H1 (cell line): ENCODE results near the gene STK39. TPM values are rescaled to one million over a fixed set of nuclear protein-coding genes. Genes with fewer than 3 reads are reported as not detected.

Source experiments
- CTCF ChIA-PET: fragments of 300-600 bp; sonication (Branson Sonifier 250); formaldehyde crosslinking; loops from one replicate; lab custom pipeline; 2021; ENCODE audit not compliant: partially characterized antibody; lab: Charles Lee
- POLR2A ChIA-PET: fragments of 300-600 bp; sonication (Branson Sonifier 250); formaldehyde crosslinking; loops from one replicate; lab custom pipeline; 2021; ENCODE audit warnings: inconsistent platforms; ENCODE audit not compliant: partially characterized antibody; lab: Charles Lee
- DNase-seq, 2 experiments: peaks; one replicate each; pipeline versions ENCODE4 v3.0.0 to v3.0.0-alpha.2; 2010 to 2022; ENCODE audit warnings: low spot score in 2 of 2, low read depth in 1 of 2, mixed read lengths in 1 of 2
- FAIRE-seq: peaks from 2 replicates; lab custom pipeline; 2011; peaks lifted over from hg19 to GRCh38; lab: Jason Lieb, UNC
- H2AFZ ChIP-seq: 2 replicates; pipeline ENCODE4 v1.8.1; 2012; ENCODE audit warnings: low read length, inconsistent platforms
- H2AK5ac ChIP-seq: 2 replicates; pipeline ENCODE4 v1.6.1; 2013; ENCODE audit warnings: low read depth, low read length
- H2BK120ac ChIP-seq: replicated peaks from 2 replicates; pipeline ENCODE3; 2013; ENCODE audit warnings: low read depth, low read length, inconsistent platforms
- H2BK12ac ChIP-seq: 2 replicates; pipeline ENCODE4 v1.6.1; 2013; ENCODE audit warnings: low read depth, low read length
- H2BK15ac ChIP-seq: 2 replicates; pipeline ENCODE4 v1.6.1; 2013; ENCODE audit warnings: low read length
- H2BK20ac ChIP-seq: 2 replicates; pipeline ENCODE4 v1.6.1; 2013; ENCODE audit warnings: low read length
- H2BK5ac ChIP-seq: 2 replicates; pipeline ENCODE4 v1.6.1; 2013; ENCODE audit warnings: low read depth, low read length
- H3K14ac ChIP-seq: 2 replicates; pipeline ENCODE4 v1.6.1; 2013; ENCODE audit warnings: inconsistent platforms; ENCODE audit not compliant: insufficient read length
- H3K18ac ChIP-seq: 2 replicates; pipeline ENCODE4 v1.6.1; 2013; ENCODE audit warnings: low read length; ENCODE audit errors: extremely low read depth
- H3K23ac ChIP-seq: 2 replicates; pipeline ENCODE4 v1.6.1; 2013; ENCODE audit warnings: inconsistent platforms; ENCODE audit not compliant: insufficient read length
- H3K23me2 ChIP-seq: 2 replicates; pipeline ENCODE4 v1.6.1; 2013; ENCODE audit warnings: low read depth, low read length
- H3K27ac ChIP-seq: 2 replicates; pipeline ENCODE4 v1.6.1; 2011; ENCODE audit warnings: low read depth, low read length, inconsistent platforms
- H3K27me3 ChIP-seq, 4 experiments: replicated peaks in 1 of 4; 1 replicate in 1 of 4; 2 replicates in 3 of 4; pipeline versions ENCODE4 v1.6.1 to v1.8.1; 2011 to 2013; ENCODE audit warnings: low read length in 3 of 4, mild to moderate bottlenecking in 3 of 4, inconsistent platforms in 2 of 4, mixed read lengths in 2 of 4, moderate library complexity in 1 of 4; ENCODE audit not compliant: control insufficient read depth in 3 of 4, insufficient read depth in 3 of 4; ENCODE audit errors: extremely low read depth in 1 of 4
- H3K36me3 ChIP-seq, 4 experiments: 2 replicates each; pipeline versions ENCODE4 v1.6.1 to v1.8.1; 2011 to 2013; ENCODE audit warnings: mild to moderate bottlenecking in 4 of 4, low read length in 3 of 4, moderate library complexity in 2 of 4, control low read depth in 1 of 4, inconsistent platforms in 1 of 4; ENCODE audit not compliant: insufficient read depth in 4 of 4, control insufficient read depth in 2 of 4
- H3K4ac ChIP-seq: replicated peaks from 2 replicates; pipeline ENCODE3; 2013; ENCODE audit warnings: low read length, low read depth, mixed read lengths, inconsistent platforms; ENCODE audit not compliant: insufficient read length
- H3K4me1 ChIP-seq, 4 experiments: replicated peaks in 1 of 4; 1 replicate in 1 of 4; 2 replicates in 3 of 4; pipeline versions ENCODE4 v1.6.1 to v1.8.1; 2011 to 2013; ENCODE audit warnings: low read length in 3 of 4, inconsistent platforms in 2 of 4, mixed read lengths in 1 of 4; ENCODE audit not compliant: insufficient read depth in 4 of 4, control insufficient read depth in 3 of 4
- H3K4me2 ChIP-seq, 2 experiments: 2 replicates each; pipeline versions ENCODE4 v1.6.1 to v1.8.1; 2011 to 2013; ENCODE audit warnings: low read depth in 2 of 2, low read length in 2 of 2, control low read depth in 1 of 2, inconsistent platforms in 1 of 2, mild to moderate bottlenecking in 1 of 2; ENCODE audit not compliant: insufficient read depth in 1 of 2
- H3K4me3 ChIP-seq, 4 experiments: fragments of 200-600, 300-600 bp in 1 of 4; sonication (generic), shearing (Covaris generic), sonication (Bioruptor Twin) in 1 of 4; 2 replicates each; pipeline versions ENCODE4 v1.5.1 to v1.8.1; 2011 to 2016; ENCODE audit warnings: low read length in 4 of 4, low read depth in 3 of 4, control low read depth in 2 of 4, inconsistent platforms in 2 of 4, mild to moderate bottlenecking in 2 of 4, mixed read lengths in 1 of 4, moderate library complexity in 1 of 4; ENCODE audit not compliant: insufficient read depth in 2 of 4; ENCODE audit errors: extremely low read depth in 1 of 4
- H3K56ac ChIP-seq: replicated peaks from 2 replicates; pipeline ENCODE3; 2013; ENCODE audit warnings: low read depth, mild to moderate bottlenecking, mixed read lengths, low read length, inconsistent platforms; ENCODE audit not compliant: insufficient read length
- H3K79me1 ChIP-seq: 2 replicates; pipeline ENCODE4 v1.6.1; 2013; ENCODE audit warnings: low read depth, low read length, control low read depth
- H3K79me2 ChIP-seq, 2 experiments: 2 replicates each; pipeline versions ENCODE4 v1.6.1 to v1.8.1; 2012 to 2013; ENCODE audit warnings: low read length in 2 of 2, mild to moderate bottlenecking in 2 of 2, inconsistent platforms in 1 of 2; ENCODE audit not compliant: insufficient read depth in 2 of 2, control insufficient read depth in 1 of 2
- H3K9ac ChIP-seq, 4 experiments: replicated peaks in 1 of 4; 1 replicate in 1 of 4; 2 replicates in 3 of 4; pipeline versions ENCODE4 v1.6.1 to v1.8.1; 2011 to 2013; ENCODE audit warnings: low read depth in 3 of 4, low read length in 3 of 4, control low read depth in 2 of 4, mild to moderate bottlenecking in 2 of 4, moderate library complexity in 2 of 4, inconsistent platforms in 1 of 4; ENCODE audit errors: extremely low read depth in 1 of 4
- H3K9me3 ChIP-seq, 2 experiments: 2 replicates each; pipeline versions ENCODE4 v1.6.1 to v1.8.1; 2012 to 2013; ENCODE audit warnings: mild to moderate bottlenecking in 2 of 2, moderate library complexity in 2 of 2, control low read depth in 1 of 2, inconsistent platforms in 1 of 2, low read depth in 1 of 2, low read length in 1 of 2, mixed read lengths in 1 of 2; ENCODE audit not compliant: insufficient read depth in 2 of 2
- H4K20me1 ChIP-seq, 2 experiments: replicated peaks in 1 of 2; 2 replicates each; pipeline versions ENCODE3 to v1.8.1; 2011 to 2013; ENCODE audit warnings: inconsistent platforms in 2 of 2, low read length in 2 of 2, mild to moderate bottlenecking in 1 of 2; ENCODE audit not compliant: insufficient read depth in 2 of 2, control insufficient read depth in 1 of 2
- H4K5ac ChIP-seq: 2 replicates; pipeline ENCODE4 v1.6.1; 2013; ENCODE audit warnings: low read length, low read depth, mixed read lengths, inconsistent platforms; ENCODE audit not compliant: insufficient read length
- H4K8ac ChIP-seq: 2 replicates; pipeline ENCODE4 v1.8.0; 2013; ENCODE audit warnings: mild to moderate bottlenecking, moderate library complexity, low read length, inconsistent platforms; ENCODE audit not compliant: insufficient read depth; ENCODE audit errors: extremely low read depth
- H4K91ac ChIP-seq: replicated peaks from 2 replicates; pipeline ENCODE3; 2013; ENCODE audit warnings: low read length, mixed read lengths, inconsistent platforms; ENCODE audit not compliant: insufficient read length
- POLR2A ChIP-seq, 2 experiments: IDR thresholded peaks; 1 replicate in 1 of 2; 2 replicates in 1 of 2; pipeline ENCODE4 v1.6.1; 2011; ENCODE audit warnings: low read depth in 2 of 2, low read length in 2 of 2, mild to moderate bottlenecking in 2 of 2; ENCODE audit errors: control extremely low read depth in 1 of 2
- WGBS, 2 experiments: shearing (Covaris generic) in 1 of 2; methylation state at CpG; one replicate each; pipeline versions ENCODE4 v1.1.6 to v1.1.7; 2013 to 2015; ENCODE audit warnings: low lambda C conversion rate in 2 of 2, mixed read lengths in 2 of 2, inconsistent platforms in 1 of 2, low coverage in 1 of 2, missing lambda C conversion rate in 1 of 2; ENCODE audit not compliant: insufficient replicate concordance in 2 of 2, insufficient coverage in 1 of 2, insufficient read length in 1 of 2; ENCODE audit errors: extremely low coverage in 1 of 2, missing lambda C conversion rate in 1 of 2; 5-methylcytosine and 5-hydroxymethylcytosine counted together
- polyA plus RNA-seq, 7 experiments: library from polyadenylated mRNA; depleted of rRNA in 3 of 7; stranded (reverse) in 5 of 7; unstranded in 2 of 7; fragments of >200 nt in 5 of 7; fragments of 200-250 nt in 2 of 7; gene quantifications; 1 replicate in 5 of 7; 2 replicates in 1 of 7; 4 replicates in 1 of 7; pipeline versions ENCODE4 v1.2.1 to v1.2.3, GENCODE V29; 2011 to 2013; ENCODE audit warnings: missing spikeins in 2 of 7, mixed read lengths in 2 of 7
- total RNA-seq: library from RNA; stranded (reverse); fragmentation: NEBNext Ultra II Directional; extraction: Animal tissue kit (Norgen Biotek cat#: 25700); gene quantifications from 2 replicates; pipeline ENCODE4 v1.2.1, GENCODE V29; 2021

STK39 gene
- total and polyA plus RNA-seq, 2 of the 8 experiments (the other 6 are each of a cell fraction or from before 2014, with no cell fraction given): 13.7 to 23.8 TPM

DNA sequence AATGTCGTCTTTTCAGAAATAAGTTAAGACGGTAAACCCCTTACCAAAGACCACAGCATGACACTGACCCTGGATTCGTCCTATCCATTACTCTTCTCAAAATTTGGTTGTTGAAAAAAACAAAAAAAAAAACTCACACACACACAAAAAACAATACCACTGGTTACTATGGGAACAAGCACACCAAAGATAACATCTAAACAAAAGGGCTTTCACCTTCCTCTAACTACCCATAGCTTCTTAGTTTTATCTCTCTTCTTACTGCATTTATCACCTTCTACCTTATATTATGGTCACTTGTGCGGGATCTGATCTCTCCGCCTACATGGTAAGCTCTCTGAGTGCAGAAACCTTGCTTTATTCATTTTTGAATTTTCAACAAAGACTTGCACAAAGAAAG lies 192.7 kb downstream of the STK39 start:
- Histone ChIP-seq H4K20me1 (no peaks in the 10 kb centered on the region), H3K9me3 (no peaks in the 10 kb centered on the region), H3K9ac (no peak overlapping the region), H2BK12ac (no peak overlapping the region), H2BK120ac (no peak overlapping the region), H3K18ac (no peak overlapping the region), H2AFZ (no peak overlapping the region), H3K79me1 (no peaks in the 10 kb centered on the region), H3K4me1 (peaks cover 0 to 5% (median under 1%) of the 10 kb centered on the region in 4 experiments; a peak in 4 of 7 replicates), H3K4me3 (no peak overlapping the region), H3K4ac (no peak overlapping the region), H4K91ac (no peak overlapping the region), H3K56ac (no peak overlapping the region), H3K27ac (no peak overlapping the region), H3K79me2 (no peaks in the 10 kb centered on the region), H3K14ac (no peak overlapping the region), H2AK5ac (no peak overlapping the region), H4K8ac (no peak overlapping the region), H2BK15ac (no peak overlapping the region), H3K36me3 (no peaks in the 10 kb centered on the region), H2BK5ac (no peak overlapping the region), H4K5ac (no peak overlapping the region), H3K23ac (no peak overlapping the region), H2BK20ac (no peak overlapping the region), H3K27me3 (no peaks in the 10 kb centered on the region), H3K23me2 (no peaks in the 10 kb centered on the region), H3K4me2 (no peak overlapping the region)
- 77% methylated on average over 5 of the region's 5 CpGs; no CpG with 5 or more reads in 1 of the 2 experiments for WGBS, 2 experiments
- TF ChIP-seq POLR2A (IDR thresholded peaks at IDR 0.05; ENCODE audit: control extremely low read depth in 1 of 2, low read depth in 2 of 2, low read length in 2 of 2): no peak
- no peak for DNase-seq
- FAIRE-seq: no peak
- ChIA-PET POLR2A (interaction anchor here (0.6 kb wide), 1 partner anchor 73 kb away, joined by 3 read pairs; no protein-coding TSS in a partner anchor), CTCF (interaction anchor here (0.5 to 3.5 kb wide), 5 partner anchors 9 to 1477 kb away, joined by 3 to 15 read pairs (median 3); no protein-coding TSS in a partner anchor)
